Glutamatergic neuron (in vitro differentiated cells): ENCODE data around the gene PLCB4. TPM values are rescaled to one million over a fixed set of nuclear protein-coding genes. Genes with fewer than 3 reads are reported as not detected.

Source experiments
- DNase-seq: peaks from one replicate; pipeline ENCODE4 v3.0.0; 2022
- H3K27ac Mint-ChIP-seq: one replicate; pipeline ENCODE4 v1.8.0; 2020; ENCODE audit warnings: mild to moderate bottlenecking, mixed read lengths, inconsistent platforms; ENCODE audit not compliant: unreplicated experiment
- H3K27me3 Mint-ChIP-seq: one replicate; pipeline ENCODE4 v1.8.0; 2020; ENCODE audit warnings: mild to moderate bottlenecking, moderate library complexity, mixed read lengths, inconsistent platforms; ENCODE audit not compliant: unreplicated experiment
- H3K36me3 Mint-ChIP-seq: one replicate; pipeline ENCODE4 v1.8.0; 2020; ENCODE audit warnings: mild to moderate bottlenecking, mixed read lengths, inconsistent platforms; ENCODE audit not compliant: unreplicated experiment
- H3K4me1 Mint-ChIP-seq: one replicate; pipeline ENCODE4 v1.8.0; 2020; ENCODE audit warnings: mild to moderate bottlenecking, low read depth, mixed read lengths, inconsistent platforms; ENCODE audit not compliant: unreplicated experiment
- H3K4me3 Mint-ChIP-seq: one replicate; pipeline ENCODE4 v1.8.0; 2020; ENCODE audit warnings: mild to moderate bottlenecking, mixed read lengths, inconsistent platforms; ENCODE audit not compliant: unreplicated experiment
- H3K9me3 Mint-ChIP-seq: one replicate; pipeline ENCODE4 v1.8.0; 2020; ENCODE audit warnings: mild to moderate bottlenecking, moderate library complexity, mixed read lengths, inconsistent platforms; ENCODE audit not compliant: unreplicated experiment
- CTCF ChIP-seq: fragments of 200-600 bp; sonication (generic); IDR thresholded peaks from one replicate; pipeline ENCODE4 v1.5.0; 2021; ENCODE audit not compliant: partially characterized antibody, unreplicated experiment
- total RNA-seq: library from RNA; stranded (reverse); fragmentation: NEBNext Ultra II Directional; extraction: Animal tissue kit (Norgen Biotek cat#: 25700); gene quantifications from one replicate; pipeline ENCODE4 v1.2.1, GENCODE V29; 2021; ENCODE audit not compliant: unreplicated experiment

The PLCB4 gene
- total RNA-seq, 1 donor from 2014 or later, result 28.9 TPM

- Mint-ChIP-seq H3K27ac (no peak overlapping the region), H3K36me3 (no peaks in the 10 kb centered on the region), H3K4me1 (peaks cover 5% of the 10 kb centered on the region), H3K27me3 (peaks cover 23% of the 10 kb centered on the region), H3K9me3 (peaks cover 3% of the 10 kb centered on the region), H3K4me3 (no peak overlapping the region)
- TF ChIP-seq CTCF, result peak; percentile 40
- no peak for DNase-seq
These were observed 448.6 kb downstream of the PLCB4 start for GRCh38 chr20:9517297-9518162.

- DNase-seq, result no peak
- Mint-ChIP-seq H3K4me1 (peaks cover 5% of the 10 kb centered on the region), H3K27ac (no peak overlapping the region), H3K4me3 (no peak overlapping the region), H3K27me3 (peaks cover 23% of the 10 kb centered on the region), H3K36me3 (no peaks in the 10 kb centered on the region), H3K9me3 (peaks cover 3% of the 10 kb centered on the region)
- no peak for TF ChIP-seq CTCF
These were observed 449.8 kb downstream of the PLCB4 start for GRCh38 chr20:9518576-9519175.

- H3K27me3 Mint-ChIP-seq, result peaks cover 12% of the 10 kb centered on the region
- peaks cover 5% of the 10 kb centered on the region for H3K4me1 Mint-ChIP-seq
- no peak for DNase-seq
- no peak overlapping the region for H3K27ac Mint-ChIP-seq
- H3K36me3 Mint-ChIP-seq, result no peaks in the 10 kb centered on the region
- peaks cover 3% of the 10 kb centered on the region for H3K9me3 Mint-ChIP-seq
- TF ChIP-seq CTCF, result no peak
- H3K4me3 Mint-ChIP-seq, result no peak overlapping the region
These were observed 451.2 kb downstream of the PLCB4 start for GRCh38 chr20:9520086-9520485.

GRCh38 chr20:9523636-9524035, 454.7 kb downstream of the PLCB4 start:
- TF ChIP-seq CTCF, result no peak
- no peaks in the 10 kb centered on the region for H3K4me1 Mint-ChIP-seq
- H3K27ac Mint-ChIP-seq, result no peak overlapping the region
- DNase-seq, result no peak
- H3K4me3 Mint-ChIP-seq, result no peak overlapping the region
- H3K36me3 Mint-ChIP-seq, result no peaks in the 10 kb centered on the region
- peaks cover 2% of the 10 kb centered on the region for H3K27me3 Mint-ChIP-seq
- H3K9me3 Mint-ChIP-seq, result peaks cover 3% of the 10 kb centered on the region
